Colon (tissue), 2 donors: Measurements from ENCODE around the gene CASP6.
"Not testable (repeated sequence)": the region's sequence is repeated elsewhere in the genome, so short reads cannot be mapped to it uniquely, and the experiment has no call there.

Experiments
- FAIRE-seq: peaks from 2 replicates; lab custom pipeline; 2012; peaks lifted over from hg19 to GRCh38; lab: Jason Lieb, UNC
- donor health status: control.
- donor health status: control.

Gene CASP6

GRCh38 chr4:109719604-109720003 lies 16.4 kb upstream of the CASP6 start:
- FAIRE-seq: no peak

DNA sequence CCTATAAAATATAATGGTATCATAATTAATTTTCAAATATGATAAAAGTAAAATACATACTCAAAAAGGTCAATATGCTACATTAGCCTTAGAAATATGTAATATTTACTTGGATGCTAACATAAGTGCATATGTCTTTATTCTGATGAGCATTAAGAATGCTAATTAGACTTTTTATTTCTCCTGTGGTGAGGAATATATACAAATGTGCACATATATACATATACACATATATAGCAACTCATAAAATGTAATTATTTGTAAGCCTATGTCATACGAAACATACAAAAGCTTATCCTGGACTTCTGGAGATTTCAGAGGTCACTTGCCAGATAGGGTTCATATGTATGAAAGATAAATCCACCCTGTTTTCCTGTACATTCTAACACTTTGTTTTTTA lies 15.5 kb upstream of the CASP6 start:
- FAIRE-seq: no peak

GRCh38 chr4:109713500-109713899 lies 10.3 kb upstream of the CASP6 start:
- no peak for FAIRE-seq

DNA sequence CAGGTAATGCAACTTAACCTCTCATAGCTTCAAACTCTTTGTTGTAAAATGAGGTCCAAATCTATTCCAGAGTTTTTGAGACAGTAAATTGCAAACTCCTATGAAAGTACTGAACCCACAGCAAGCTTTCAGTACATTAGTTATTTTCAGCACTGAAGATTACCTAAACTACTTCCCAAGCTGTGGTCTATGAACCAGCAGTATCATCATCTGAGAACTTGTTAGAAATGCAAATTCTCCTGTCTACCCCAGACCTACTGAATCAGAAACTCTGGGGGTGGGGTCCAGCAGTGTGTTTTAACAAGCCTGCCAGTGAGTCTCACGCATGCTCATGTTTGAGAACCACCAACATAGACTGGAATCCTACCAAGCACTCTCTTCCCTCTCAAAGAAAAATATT lies 5.7 kb upstream of the CASP6 start:
- no peak for FAIRE-seq

- FAIRE-seq: peak; percentile 14
These were observed 5.2 kb upstream of the CASP6 start for GRCh38 chr4:109708435-109708834.

GRCh38 chr4:109703664-109704361 lies 568 bp upstream of the CASP6 start:
- FAIRE-seq: no peak

GRCh38 chr4:109701566-109702410 lies 1.5 kb downstream of the CASP6 start:
- no peak for FAIRE-seq

GRCh38 chr4:109699553-109700225 lies 3.6 kb downstream of the CASP6 start:
- FAIRE-seq: no peak

DNA sequence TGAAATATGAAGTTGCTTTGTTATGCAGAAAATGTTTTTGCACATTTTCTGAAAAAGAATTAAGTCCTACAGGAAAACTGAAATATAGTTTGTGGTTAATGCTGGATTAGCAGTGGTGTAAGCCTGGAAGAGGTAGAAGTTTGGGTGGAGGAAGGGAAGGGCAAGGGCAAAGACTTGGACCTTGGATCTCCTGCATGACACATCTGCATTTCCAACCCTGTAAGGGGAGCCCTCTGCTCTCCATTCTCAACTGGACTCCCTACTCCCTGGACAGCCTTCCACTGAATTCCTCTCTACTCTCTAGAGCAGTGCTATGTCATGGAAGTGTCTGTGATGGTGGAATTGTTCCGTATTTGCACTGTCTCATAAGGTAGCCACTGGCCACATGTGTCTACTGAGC lies 4.6 kb downstream of the CASP6 start:
- FAIRE-seq: no peak

DNA sequence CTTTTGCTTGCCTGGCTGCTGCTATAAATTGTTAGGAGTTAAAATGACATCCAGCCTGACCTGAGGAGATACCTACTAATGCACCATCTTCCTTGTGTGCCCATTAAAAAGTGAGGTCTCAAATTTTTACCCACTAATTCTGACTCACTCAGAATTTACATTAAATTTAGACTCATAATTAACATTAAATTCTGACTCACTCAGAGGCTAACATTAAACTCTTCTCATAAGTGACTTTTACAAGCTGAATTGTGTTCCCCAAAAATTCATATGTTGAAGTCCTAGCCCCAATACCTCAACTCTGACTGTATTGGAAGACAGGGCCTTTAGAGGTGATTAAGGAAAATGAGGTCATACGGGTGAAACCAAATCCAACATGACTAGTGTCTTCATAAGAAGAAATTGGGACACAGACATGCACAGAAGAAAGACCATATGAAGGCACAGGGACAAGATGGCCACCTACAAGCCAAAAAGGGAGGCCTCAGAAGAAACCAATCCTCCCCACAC lies 11.8 kb downstream of the CASP6 start:
- no peak for FAIRE-seq

DNA sequence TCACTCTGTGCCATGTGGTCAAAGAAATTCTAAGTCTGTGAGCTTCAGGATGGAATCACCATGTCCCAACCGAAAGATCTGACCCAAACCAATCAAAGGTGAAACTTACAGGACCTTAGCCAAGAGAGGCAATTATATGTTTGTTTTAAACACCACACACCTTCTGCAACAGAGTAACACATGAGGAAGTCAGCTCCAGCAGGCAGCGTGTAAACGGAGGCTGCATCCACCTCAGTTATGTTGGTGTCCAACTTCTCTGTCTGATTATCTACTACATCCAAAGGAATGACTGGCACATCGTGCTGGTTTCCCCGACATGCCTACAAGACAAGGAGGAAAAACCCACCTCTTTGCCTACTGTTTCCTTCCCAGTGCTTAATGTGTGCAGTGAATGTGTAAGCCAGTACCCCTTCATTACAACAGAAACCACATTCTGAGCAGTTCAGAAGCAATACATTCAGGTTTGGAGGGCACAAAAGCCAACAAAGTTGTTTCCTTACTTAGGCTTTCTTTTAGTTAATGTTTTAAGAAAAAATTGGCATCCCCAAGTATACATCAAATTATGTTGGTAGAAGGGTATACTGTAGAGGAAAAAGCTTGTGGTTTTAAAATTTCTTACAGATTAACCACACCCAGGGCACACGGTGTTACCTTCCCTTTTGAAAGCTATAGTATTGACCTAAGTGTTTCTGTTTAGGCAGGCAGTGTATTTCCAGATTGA lies 12.4 kb downstream of the CASP6 start:
- no peak for FAIRE-seq

GRCh38 chr4:109684727-109685126 lies 18.5 kb downstream of the CASP6 start:
- no peak for FAIRE-seq

- no peak for FAIRE-seq
These were observed 19.5 kb downstream of the CASP6 start for GRCh38 chr4:109683621-109684253.

DNA sequence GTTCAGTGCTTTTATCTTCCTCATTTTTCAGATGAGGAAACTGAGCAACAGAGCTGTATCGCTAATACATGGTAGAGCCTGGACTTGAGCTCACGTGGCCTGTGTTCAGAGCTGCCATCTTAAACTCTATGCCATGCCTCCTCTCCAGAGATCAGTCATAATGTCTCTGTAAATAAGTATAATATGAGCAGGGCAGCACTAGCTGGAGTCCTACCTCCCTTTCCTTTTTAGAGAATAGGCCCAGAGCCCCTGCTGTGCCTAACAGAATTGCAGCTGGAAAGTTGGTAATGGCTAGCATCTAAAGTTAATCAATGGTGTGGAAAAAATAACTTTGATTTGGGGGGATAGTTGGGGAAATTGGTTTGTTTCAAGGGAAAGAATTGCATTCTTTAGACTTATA lies 20.4 kb downstream of the CASP6 start:
- FAIRE-seq: no peak

- FAIRE-seq: not testable (repeated sequence)
These were observed 24.3 kb downstream of the CASP6 start for GRCh38 chr4:109678925-109679324.

DNA sequence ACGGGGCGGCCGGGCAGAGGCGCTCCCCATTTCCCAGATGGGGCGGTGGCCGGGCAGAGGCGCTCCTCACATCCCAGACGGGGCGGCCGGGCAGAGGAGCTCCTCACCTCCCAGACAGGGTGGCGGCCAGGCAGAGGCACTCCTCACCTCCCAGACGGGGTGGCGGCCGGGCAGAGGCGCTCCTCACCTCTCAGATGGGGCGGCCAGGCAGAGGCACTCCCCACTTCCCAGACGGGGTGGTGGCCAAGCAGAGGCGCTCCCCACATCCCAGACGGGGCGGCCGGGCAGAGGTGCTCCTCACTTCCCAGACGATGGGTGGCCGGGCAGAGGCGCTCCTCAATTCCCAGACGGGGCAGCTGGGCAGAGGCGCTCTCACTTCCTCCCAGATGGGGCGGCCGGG lies 24.8 kb downstream of the CASP6 start:
- not testable (repeated sequence) for FAIRE-seq

DNA sequence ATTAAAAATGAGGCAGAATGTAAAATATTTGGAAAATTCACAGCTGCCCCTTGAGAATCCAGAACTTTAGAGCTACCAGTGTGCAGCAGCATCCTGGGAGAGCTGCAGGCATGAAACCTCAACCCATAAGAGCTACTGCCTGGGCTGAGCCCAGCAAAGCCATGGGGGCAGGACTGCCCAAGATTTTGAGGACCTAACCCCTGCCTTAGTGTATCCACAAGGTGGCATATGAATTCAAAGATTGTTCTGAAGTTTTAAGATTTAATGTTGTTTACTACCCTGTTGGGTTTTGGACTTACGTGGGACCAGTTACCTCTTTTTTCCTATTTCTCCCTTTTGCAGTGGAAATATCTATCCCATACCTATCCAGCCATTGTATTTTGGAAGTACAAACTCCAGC lies 26.4 kb downstream of the CASP6 start:
- no peak for FAIRE-seq

DNA sequence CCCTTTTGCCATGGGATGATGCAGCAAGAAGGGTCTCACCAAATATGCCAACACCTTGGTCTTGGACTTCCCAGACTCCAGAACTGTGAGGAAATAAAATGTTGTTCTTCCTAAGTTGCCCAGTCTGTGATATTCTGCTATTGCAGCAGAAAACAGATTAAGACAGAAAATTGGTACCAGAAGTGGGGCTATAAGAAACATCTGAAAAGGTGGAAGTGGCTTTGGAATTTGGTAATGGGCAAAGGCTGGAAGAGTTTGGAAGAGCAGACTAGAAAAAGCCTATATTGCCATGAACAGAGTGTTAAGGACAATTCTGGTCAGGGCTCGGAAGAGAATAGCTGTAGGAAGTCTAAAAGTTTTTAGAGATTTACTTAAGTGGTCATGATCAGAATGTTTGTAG lies 27.4 kb downstream of the CASP6 start:
- FAIRE-seq: no peak

DNA sequence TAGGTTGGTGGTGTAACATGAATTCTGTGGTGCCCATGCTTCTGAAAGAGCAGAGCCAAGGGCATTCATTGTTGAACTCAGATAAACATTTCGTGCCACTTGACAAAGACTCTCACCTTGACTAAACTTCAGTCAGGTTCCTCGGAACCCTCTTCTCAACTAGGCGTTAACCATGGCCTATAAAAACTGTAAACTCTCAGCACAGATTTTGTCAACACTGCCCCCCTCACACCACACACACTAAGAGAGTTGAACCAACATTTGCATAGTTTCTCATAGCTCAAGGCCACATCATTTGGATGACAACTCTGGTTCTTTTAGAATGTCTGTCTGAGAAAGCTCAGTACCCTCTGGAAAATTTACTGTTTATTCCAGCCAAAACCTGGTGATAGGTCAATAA lies 28.1 kb downstream of the CASP6 start:
- FAIRE-seq: no peak

GRCh38 chr4:109673303-109673702 lies 29.9 kb downstream of the CASP6 start:
- FAIRE-seq: no peak

DNA sequence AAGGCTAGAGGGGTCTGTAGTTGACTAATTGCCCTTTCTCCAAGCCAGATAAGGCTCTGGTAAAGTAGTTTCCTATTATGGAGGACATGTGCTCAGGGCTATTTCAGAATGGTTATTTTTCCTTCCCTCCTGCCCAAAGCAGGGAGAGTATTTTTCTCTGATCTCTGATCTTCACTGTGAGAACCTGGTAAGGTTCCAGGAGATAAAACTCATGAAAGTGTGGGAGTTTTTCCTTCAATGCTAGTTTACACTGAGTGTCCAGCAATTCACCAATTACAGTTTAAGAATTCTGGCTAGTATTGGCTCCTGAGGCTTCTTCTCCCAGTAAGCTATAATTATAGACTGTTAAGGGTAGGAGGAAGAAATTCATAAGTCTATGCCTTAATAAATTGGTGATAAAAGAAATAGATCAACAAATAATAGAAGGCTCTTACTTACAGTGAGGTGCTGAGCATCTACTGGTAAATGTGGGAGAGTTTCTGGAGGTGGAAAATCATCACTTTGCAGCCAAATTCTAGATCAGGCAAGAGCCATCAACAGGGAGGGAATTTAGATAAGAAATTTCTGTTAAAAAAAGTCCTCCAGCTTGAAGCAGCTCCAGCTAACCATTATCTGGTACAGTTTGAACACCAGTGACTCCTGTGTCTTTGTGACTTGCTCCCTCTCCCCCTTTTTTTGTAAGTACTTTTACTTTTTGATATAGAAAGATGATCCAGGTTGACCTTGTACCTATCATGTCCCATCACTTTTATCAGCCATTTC lies 30.9 kb downstream of the CASP6 start:
- no peak for FAIRE-seq
